Activated CD4-positive, alpha-beta T cell treated with anti-CD3 and anti-CD28 coated beads for 4 hours (primary cell): Measurements from ENCODE around the gene RNF187.
"Not testable (repeated sequence)": the region's sequence is repeated elsewhere in the genome, so short reads cannot be mapped to it uniquely, and the experiment has no call there.

Experiments used
- DNase-seq, 2 donors: peaks; one replicate each; pipeline ENCODE4 v3.0.0-alpha.2; 2020

RNF187 gene

GRCh38 chr1:228488818-228489674, 1.9 kb downstream of the RNF187 start:
- no peak for DNase-seq

- no peak for DNase-seq
Observed at GRCh38 chr1:228490120-228491078, 3.2 kb downstream of the RNF187 start.

- DNase-seq, result no peak
Observed at GRCh38 chr1:228493141-228494043, 6.2 kb downstream of the RNF187 start.

GRCh38 chr1:228494044-228494353, 6.8 kb downstream of the RNF187 start:
- DNase-seq, result no peak

GRCh38 chr1:228494391-228494790, 7.2 kb downstream of the RNF187 start:
- DNase-seq, result no peak

GRCh38 chr1:228494970-228495853, 8.0 kb downstream of the RNF187 start:
- no peak for DNase-seq

- no peak for DNase-seq
Observed at GRCh38 chr1:228496084-228496483, 8.9 kb downstream of the RNF187 start.

- no peak for DNase-seq
Observed at GRCh38 chr1:228496494-228496893, 9.3 kb downstream of the RNF187 start.

- DNase-seq, result no peak
Observed at GRCh38 chr1:228497206-228497605, 10.0 kb downstream of the RNF187 start.

GRCh38 chr1:228497817-228498216, 10.6 kb downstream of the RNF187 start:
- DNase-seq, result no peak

- no peak for DNase-seq
Observed at GRCh38 chr1:228500143-228500734, 13.1 kb downstream of the RNF187 start.

GRCh38 chr1:228500901-228501871, 14.0 kb downstream of the RNF187 start:
- peak; percentile 82 to 88 for DNase-seq

GRCh38 chr1:228502522-228502921, 15.3 kb downstream of the RNF187 start:
- no peak for DNase-seq

- DNase-seq, result not testable (repeated sequence)
Observed at GRCh38 chr1:228505944-228506343, 18.8 kb downstream of the RNF187 start.

GRCh38 chr1:228507961-228508652, 20.9 kb downstream of the RNF187 start:
- DNase-seq, result no peak

GRCh38 chr1:228508840-228509415, 21.7 kb downstream of the RNF187 start:
- DNase-seq, result no peak

GRCh38 chr1:228510101-228510802, 23.1 kb downstream of the RNF187 start:
- DNase-seq, result no peak

- no peak for DNase-seq
Observed at GRCh38 chr1:228510803-228511413, 23.7 kb downstream of the RNF187 start.
